HepG2 (cell line): ENCODE data around the gene POMT2. TPM values are rescaled to one million over a fixed set of nuclear protein-coding genes. Genes with fewer than 3 reads are reported as not detected.
A peak's percentile ranks its signal among the peaks of the same experiment; 100 is the strongest.

ENCODE experiments used
- ATAC-seq: fragments of 200-7000 bp; cut with Tn5 transposase; 3 replicates; pipeline ENCODE4 v1.9.1; 2020; ENCODE audit warnings: mild to moderate bottlenecking, moderate library complexity
- BruUV-seq: library from RNA; stranded (reverse); fragments of 400-500 nt; replicated peaks from 2 replicates; lab custom pipeline; 2021; lab: Mats Ljungman, UMichigan
- CTCF ChIA-PET: fragments of 300-600 bp; formaldehyde crosslinking; extraction: SDS; loops from one replicate; lab custom pipeline; 2021; ENCODE audit warnings: low total read pairs, inconsistent platforms, low intra/inter-chr PET ratio; lab: Yijun Ruan, JAX
- POLR2A ChIA-PET: fragments of 350-600 bp; sonication (Branson Sonifier 250); formaldehyde crosslinking; loops from one replicate; lab custom pipeline; 2020; ENCODE audit warnings: antibody characterized with exemption, inconsistent platforms; lab: Yijun Ruan, JAX
- DNase-seq: peaks from one replicate; pipeline ENCODE4 v3.0.0-alpha.2; 2015; ENCODE audit warnings: low spot score
- FAIRE-seq: peaks from 3 replicates; lab custom pipeline; 2011; peaks lifted over from hg19 to GRCh38; lab: Jason Lieb, UNC
- H2AFZ ChIP-seq: one replicate; pipeline ENCODE4 v1.6.1; 2011; ENCODE audit warnings: low read length, inconsistent platforms
- H3K27ac ChIP-seq: fragments of 300-600 bp; 3 replicates; pipeline ENCODE4 v1.8.0; 2011; ENCODE audit warnings: mixed run types, mild to moderate bottlenecking, mixed read lengths, low read length, inconsistent platforms; ENCODE audit not compliant: insufficient read depth; ENCODE audit errors: extremely low read length
- H3K27me3 ChIP-seq, 2 experiments: fragments of 200-600 bp in 1 of 2; 2 replicates in 1 of 2; 3 replicates in 1 of 2; pipeline versions ENCODE4 v1.6.0 to v1.8.0; 2011; ENCODE audit warnings: low read length in 2 of 2, mild to moderate bottlenecking in 2 of 2, moderate library complexity in 2 of 2, inconsistent platforms in 1 of 2; ENCODE audit not compliant: insufficient read depth in 2 of 2, control insufficient read depth in 1 of 2
- H3K36me3 ChIP-seq, 2 experiments: fragments of 200-600 bp in 1 of 2; replicated peaks in 1 of 2; 2 replicates in 1 of 2; 3 replicates in 1 of 2; pipeline versions ENCODE4 v1.5.1 to v1.8.0; 2011; ENCODE audit warnings: low read length in 2 of 2, inconsistent platforms in 1 of 2; ENCODE audit not compliant: insufficient read depth in 2 of 2, control insufficient read depth in 1 of 2
- H3K4me1 ChIP-seq: 2 replicates; pipeline ENCODE4 v1.5.1; 2012; ENCODE audit warnings: low read length, inconsistent platforms; ENCODE audit not compliant: insufficient read depth
- H3K4me2 ChIP-seq: 2 replicates; pipeline ENCODE4 v1.6.0; 2011; ENCODE audit warnings: low read depth, low read length, inconsistent platforms
- H3K4me3 ChIP-seq, 3 experiments: fragments of 200-600 bp in 1 of 3; sonication (generic), shearing (Covaris generic) in 1 of 3; replicated peaks in 1 of 3; 2 replicates each; pipeline ENCODE4 v1.5.1; 2011 to 2016; ENCODE audit warnings: low read length in 3 of 3, inconsistent platforms in 2 of 3, low read depth in 2 of 3, mild to moderate bottlenecking in 2 of 3, control low read depth in 1 of 3, mixed read lengths in 1 of 3; ENCODE audit not compliant: insufficient read depth in 1 of 3
- H3K79me2 ChIP-seq: one replicate; pipeline ENCODE4 v1.6.1; 2011; ENCODE audit warnings: low read length, inconsistent platforms; ENCODE audit not compliant: insufficient read depth
- H3K9ac ChIP-seq: 2 replicates; pipeline ENCODE4 v1.6.0; 2011; ENCODE audit warnings: mild to moderate bottlenecking, low read depth, low read length, inconsistent platforms; ENCODE audit not compliant: insufficient read depth
- H3K9me3 ChIP-seq: 2 replicates; pipeline ENCODE4 v1.5.1; 2012; ENCODE audit warnings: mild to moderate bottlenecking, low read length
- H4K20me1 ChIP-seq: 2 replicates; pipeline ENCODE4 v1.6.0; 2011; ENCODE audit warnings: inconsistent platforms, mild to moderate bottlenecking, low read length, moderate library complexity; ENCODE audit not compliant: insufficient read depth
- ATF7 ChIP-seq, 2 experiments: fragments of 450-650 bp in 1 of 2; sonication (generic) in 1 of 2; formaldehyde crosslinking in 1 of 2; IDR thresholded peaks; 2 replicates each; pipeline versions ENCODE4 v1.4.0 to v1.6.1; 2016 to 2020; ENCODE audit warnings: antibody characterized with exemption in 1 of 2, mild to moderate bottlenecking in 1 of 2, missing genetic modification reagents in 1 of 2
- ZBTB20 ChIP-seq: sonication (generic); formaldehyde crosslinking; IDR thresholded peaks from 2 replicates; pipeline ENCODE4 v1.8.1; 2023; ENCODE audit warnings: missing genetic modification reagents, low read depth, mild to moderate bottlenecking, borderline replicate concordance
- WGBS: methylation state at CpG from one replicate; pipeline ENCODE4 v1.1.6; 2017; ENCODE audit warnings: low lambda C conversion rate; 5-methylcytosine and 5-hydroxymethylcytosine counted together
- in situ Hi-C: cut with HindIII; loops from 2 replicates; pipeline ENCODE4 v1.10.0; 2017; ENCODE audit warnings: low pct_unique_long_range_greater_than_20kb; ENCODE audit not compliant: extremely low pct_ligation_motif_present
- intact Hi-C: fragments of 100-400 bp; cut with micrococcal nuclease; formaldehyde crosslinking; loops from one replicate; pipeline ENCODE4 v1.10.0; 2022; ENCODE audit not compliant: unreplicated experiment
- polyA plus RNA-seq, 8 experiments: library from polyadenylated mRNA; depleted of rRNA in 3 of 8; stranded (reverse) in 7 of 8; unstranded in 1 of 8; fragments of >200 nt; fragmentation: Illumina TruSeq in 4 of 8; extraction: Trizol in 4 of 8; gene quantifications; 2 replicates each; pipeline versions ENCODE4 v1.2.1 to v1.2.3, GENCODE V29; 2011 to 2016; ENCODE audit warnings: low read depth in 4 of 8, missing spikeins in 1 of 8, mixed read lengths in 1 of 8; ENCODE audit not compliant: insufficient read depth in 1 of 8
- total RNA-seq, 5 experiments: library from RNA; depleted of rRNA; stranded (reverse); fragments of >200 nt; fragmentation: Illumina TruSeq; extraction: Trizol; gene quantifications; 2 replicates each; pipeline ENCODE4 v1.2.3, GENCODE V29; 2016; ENCODE audit warnings: low read depth in 1 of 5
- TF ChIP-seq, protein P1 (sequence below): sonication (generic); formaldehyde crosslinking; IDR thresholded peaks from 2 replicates; pipeline ENCODE4 v1.4.0; 2020; ENCODE audit warnings: missing genetic modification reagents, mild to moderate bottlenecking, borderline replicate concordance
- TF ChIP-seq, protein P2 (sequence below): sonication (generic); formaldehyde crosslinking; IDR thresholded peaks from 2 replicates; pipeline ENCODE4 v1.4.0; 2020; ENCODE audit warnings: missing genetic modification reagents, borderline replicate concordance

The POMT2 gene
- total and polyA plus RNA-seq, 2 of the 13 experiments (the other 11 are each of a cell fraction or from before 2014, with no cell fraction given) = 15.3 to 15.9 TPM

DNA sequence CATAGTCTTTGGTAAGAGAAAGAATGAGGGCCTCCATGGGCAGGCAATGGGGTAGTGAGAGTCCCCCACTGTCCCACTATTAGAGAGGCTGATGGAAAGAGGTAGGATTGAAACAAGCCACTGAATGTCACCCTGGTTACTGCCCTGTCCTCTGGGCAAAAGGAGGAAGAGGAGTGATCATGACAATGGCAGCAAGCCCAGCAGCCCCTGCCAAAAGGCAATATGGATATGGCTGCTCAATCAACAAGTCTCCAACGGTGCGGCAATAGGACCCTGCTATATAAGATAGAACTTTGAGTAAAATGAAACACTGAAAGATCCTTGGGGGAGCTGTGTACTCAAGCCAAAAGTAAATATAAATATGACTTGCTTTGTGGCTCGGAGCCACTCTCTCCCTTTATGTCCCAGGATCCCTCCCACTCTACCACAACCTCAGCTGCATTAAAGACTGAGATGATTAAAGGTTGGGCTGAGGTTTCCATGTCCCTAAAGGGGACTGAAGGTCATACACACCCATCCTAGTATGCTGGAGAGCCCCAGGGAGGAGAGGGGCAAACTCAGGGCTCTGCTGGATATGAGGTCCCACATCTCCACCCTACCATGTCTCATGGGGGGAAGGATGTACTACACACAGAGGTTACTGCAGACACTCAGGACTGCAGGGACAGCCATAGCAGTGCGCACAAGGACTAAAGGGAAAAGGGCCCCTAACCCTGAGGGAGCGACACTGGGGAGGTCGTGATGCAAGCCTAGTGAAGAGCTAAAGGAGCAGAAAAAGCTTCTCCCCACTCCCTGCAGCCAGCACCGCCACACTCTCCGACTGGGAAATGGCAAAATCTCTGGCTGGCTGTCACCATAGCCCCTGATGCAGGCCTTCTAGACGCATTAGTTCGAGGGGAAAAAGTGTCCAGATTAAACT, 5.9 kb downstream of the POMT2 start:
- intact Hi-C loops (loop anchor here (5.0 kb wide), 2 partner anchors 162 to 238 kb away; no protein-coding TSS in a partner anchor), in situ Hi-C loops (no loop called here)
- TF ChIP-seq ATF7 (IDR thresholded peaks at IDR 0.05) (no peak), ATF7 (CRISPR knock-in tag; IDR thresholded peaks at IDR 0.05) (no peak), ZBTB20 (CRISPR knock-in tag) (0 out of 2 replicates have a peak, but pooled peaks have one; percentile 24)
- TF ChIP-seq, protein P1, sequence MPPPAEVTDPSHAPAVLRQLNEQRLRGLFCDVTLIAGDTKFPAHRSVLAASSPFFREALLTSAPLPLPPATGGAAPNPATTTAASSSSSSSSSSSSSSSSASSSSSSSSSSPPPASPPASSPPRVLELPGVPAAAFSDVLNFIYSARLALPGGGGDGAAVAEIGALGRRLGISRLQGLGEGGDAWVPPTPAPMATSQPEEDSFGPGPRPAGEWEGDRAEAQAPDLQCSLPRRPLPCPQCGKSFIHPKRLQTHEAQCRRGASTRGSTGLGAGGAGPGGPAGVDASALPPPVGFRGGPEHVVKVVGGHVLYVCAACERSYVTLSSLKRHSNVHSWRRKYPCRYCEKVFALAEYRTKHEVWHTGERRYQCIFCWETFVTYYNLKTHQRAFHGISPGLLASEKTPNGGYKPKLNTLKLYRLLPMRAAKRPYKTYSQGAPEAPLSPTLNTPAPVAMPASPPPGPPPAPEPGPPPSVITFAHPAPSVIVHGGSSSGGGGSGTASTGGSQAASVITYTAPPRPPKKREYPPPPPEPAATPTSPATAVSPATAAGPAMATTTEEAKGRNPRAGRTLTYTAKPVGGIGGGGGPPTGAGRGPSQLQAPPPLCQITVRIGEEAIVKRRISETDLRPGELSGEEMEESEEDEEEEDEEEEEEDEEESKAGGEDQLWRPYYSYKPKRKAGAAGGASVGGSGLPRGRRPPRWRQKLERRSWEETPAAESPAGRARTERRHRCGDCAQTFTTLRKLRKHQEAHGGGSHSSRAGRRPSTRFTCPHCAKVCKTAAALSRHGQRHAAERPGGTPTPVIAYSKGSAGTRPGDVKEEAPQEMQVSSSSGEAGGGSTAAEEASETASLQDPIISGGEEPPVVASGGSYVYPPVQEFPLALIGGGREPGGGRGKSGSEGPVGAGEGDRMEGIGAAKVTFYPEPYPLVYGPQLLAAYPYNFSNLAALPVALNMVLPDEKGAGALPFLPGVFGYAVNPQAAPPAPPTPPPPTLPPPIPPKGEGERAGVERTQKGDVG (CRISPR knock-in tag) = no peak
- TF ChIP-seq, protein P2, sequence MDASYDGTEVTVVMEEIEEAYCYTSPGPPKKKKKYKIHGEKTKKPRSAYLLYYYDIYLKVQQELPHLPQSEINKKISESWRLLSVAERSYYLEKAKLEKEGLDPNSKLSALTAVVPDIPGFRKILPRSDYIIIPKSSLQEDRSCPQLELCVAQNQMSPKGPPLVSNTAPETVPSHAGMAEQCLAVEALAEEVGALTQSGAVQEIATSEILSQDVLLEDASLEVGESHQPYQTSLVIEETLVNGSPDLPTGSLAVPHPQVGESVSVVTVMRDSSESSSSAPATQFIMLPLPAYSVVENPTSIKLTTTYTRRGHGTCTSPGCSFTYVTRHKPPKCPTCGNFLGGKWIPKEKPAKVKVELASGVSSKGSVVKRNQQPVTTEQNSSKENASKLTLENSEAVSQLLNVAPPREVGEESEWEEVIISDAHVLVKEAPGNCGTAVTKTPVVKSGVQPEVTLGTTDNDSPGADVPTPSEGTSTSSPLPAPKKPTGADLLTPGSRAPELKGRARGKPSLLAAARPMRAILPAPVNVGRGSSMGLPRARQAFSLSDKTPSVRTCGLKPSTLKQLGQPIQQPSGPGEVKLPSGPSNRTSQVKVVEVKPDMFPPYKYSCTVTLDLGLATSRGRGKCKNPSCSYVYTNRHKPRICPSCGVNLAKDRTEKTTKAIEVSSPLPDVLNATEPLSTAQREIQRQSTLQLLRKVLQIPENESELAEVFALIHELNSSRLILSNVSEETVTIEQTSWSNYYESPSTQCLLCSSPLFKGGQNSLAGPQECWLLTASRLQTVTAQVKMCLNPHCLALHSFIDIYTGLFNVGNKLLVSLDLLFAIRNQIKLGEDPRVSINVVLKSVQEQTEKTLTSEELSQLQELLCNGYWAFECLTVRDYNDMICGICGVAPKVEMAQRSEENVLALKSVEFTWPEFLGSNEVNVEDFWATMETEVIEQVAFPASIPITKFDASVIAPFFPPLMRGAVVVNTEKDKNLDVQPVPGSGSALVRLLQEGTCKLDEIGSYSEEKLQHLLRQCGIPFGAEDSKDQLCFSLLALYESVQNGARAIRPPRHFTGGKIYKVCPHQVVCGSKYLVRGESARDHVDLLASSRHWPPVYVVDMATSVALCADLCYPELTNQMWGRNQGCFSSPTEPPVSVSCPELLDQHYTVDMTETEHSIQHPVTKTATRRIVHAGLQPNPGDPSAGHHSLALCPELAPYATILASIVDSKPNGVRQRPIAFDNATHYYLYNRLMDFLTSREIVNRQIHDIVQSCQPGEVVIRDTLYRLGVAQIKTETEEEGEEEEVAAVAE (CRISPR knock-in tag) = no peak
- H3K79me2 ChIP-seq = peaks cover 41% of the 10 kb centered on the region
- H2AFZ ChIP-seq = no peak overlapping the region
- ATAC-seq (no peak), FAIRE-seq (no peak), DNase-seq (no peak)
- H3K4me3 ChIP-seq = no peak overlapping the region
- H3K4me1 ChIP-seq = peaks cover 72% of the 10 kb centered on the region
- no TSS peak for BruUV-seq
- H3K27ac ChIP-seq = no peak overlapping the region
- H3K9me3 ChIP-seq = no peaks in the 10 kb centered on the region
- no peaks in the 10 kb centered on the region; a peak in 2 of 5 replicates for H3K36me3 ChIP-seq
- H3K4me2 ChIP-seq = peak overlapping the region; percentile 16; the same call in 1 of the 2 replicates
- no peaks in the 10 kb centered on the region for H4K20me1 ChIP-seq
- 74% methylated on average over 10 of the region's 10 CpGs for WGBS
- POLR2A ChIA-PET = interaction anchor here (0.8 to 5.5 kb wide), 2 partner anchors 8 to 12 kb away, joined by 4 to 70 read pairs; no protein-coding TSS in a partner anchor
- no peak overlapping the region for H3K9ac ChIP-seq
- CTCF ChIA-PET = interaction anchor here (2.5 kb wide), 1 partner anchor 13 kb away, joined by 54 read pairs; no protein-coding TSS in a partner anchor
- no peaks in the 10 kb centered on the region for H3K27me3 ChIP-seq
